Astrocyte (in vitro differentiated cells and primary cell): ENCODE data around the gene DFFA. TPM values are rescaled to one million over a fixed set of nuclear protein-coding genes. Genes with fewer than 3 reads are reported as not detected.

Experiments
- DNase-seq: peaks from one replicate; pipeline ENCODE4 v3.0.0-alpha.2; 2010; ENCODE audit warnings: low read depth
- FAIRE-seq: peaks from 2 replicates; lab custom pipeline; 2011; peaks lifted over from hg19 to GRCh38; lab: Jason Lieb, UNC
- H2AFZ ChIP-seq: 2 replicates; pipeline ENCODE4 v1.6.0; 2012; ENCODE audit warnings: low read depth, low read length, inconsistent platforms
- H3K27ac ChIP-seq: 2 replicates; pipeline ENCODE4 v1.5.1; 2011; ENCODE audit warnings: low read depth, low read length, inconsistent platforms
- H3K27me3 ChIP-seq: 2 replicates; pipeline ENCODE4 v1.6.0; 2011; ENCODE audit warnings: low read length, inconsistent platforms; ENCODE audit not compliant: insufficient read depth
- H3K36me3 ChIP-seq: 2 replicates; pipeline ENCODE4 v1.5.1; 2011; ENCODE audit warnings: low read length, inconsistent platforms; ENCODE audit not compliant: insufficient read depth
- H3K4me1 ChIP-seq: 2 replicates; pipeline ENCODE4 v1.5.1; 2011; ENCODE audit warnings: low read length, inconsistent platforms; ENCODE audit not compliant: insufficient read depth
- H3K4me2 ChIP-seq: 2 replicates; pipeline ENCODE4 v1.6.0; 2012; ENCODE audit warnings: low read length, inconsistent platforms
- H3K4me3 ChIP-seq: 2 replicates; pipeline ENCODE4 v1.5.1; 2011; ENCODE audit warnings: low read depth, mild to moderate bottlenecking, low read length, inconsistent platforms; ENCODE audit not compliant: insufficient read depth
- H3K79me2 ChIP-seq: 2 replicates; pipeline ENCODE4 v1.6.0; 2012; ENCODE audit warnings: mild to moderate bottlenecking, low read length, inconsistent platforms; ENCODE audit not compliant: insufficient read depth
- H3K9ac ChIP-seq: 2 replicates; pipeline ENCODE4 v1.6.0; 2012; ENCODE audit warnings: mild to moderate bottlenecking, low read length, inconsistent platforms
- H3K9me3 ChIP-seq: 2 replicates; pipeline ENCODE4 v1.5.1; 2012; ENCODE audit warnings: low read depth, mild to moderate bottlenecking, low read length, inconsistent platforms; ENCODE audit not compliant: insufficient read depth
- H4K20me1 ChIP-seq: 2 replicates; pipeline ENCODE4 v1.6.0; 2012; ENCODE audit warnings: low read length, inconsistent platforms; ENCODE audit not compliant: insufficient read depth
- H3K27ac Mint-ChIP-seq: one replicate; pipeline ENCODE4 v1.8.0; 2021; ENCODE audit warnings: mild to moderate bottlenecking, mixed read lengths; ENCODE audit not compliant: unreplicated experiment
- H3K27me3 Mint-ChIP-seq: one replicate; pipeline ENCODE4 v1.8.0; 2021; ENCODE audit warnings: low read depth, mixed read lengths; ENCODE audit not compliant: unreplicated experiment
- H3K36me3 Mint-ChIP-seq: one replicate; pipeline ENCODE4 v1.8.0; 2021; ENCODE audit warnings: low read depth, mixed read lengths; ENCODE audit not compliant: unreplicated experiment
- H3K4me1 Mint-ChIP-seq: one replicate; pipeline ENCODE4 v1.8.0; 2021; ENCODE audit warnings: low read depth, mixed read lengths; ENCODE audit not compliant: unreplicated experiment
- H3K4me3 Mint-ChIP-seq: one replicate; pipeline ENCODE4 v1.8.0; 2021; ENCODE audit warnings: mild to moderate bottlenecking, moderate library complexity, mixed read lengths; ENCODE audit not compliant: unreplicated experiment
- H3K9me3 Mint-ChIP-seq: one replicate; pipeline ENCODE4 v1.8.0; 2021; ENCODE audit warnings: mild to moderate bottlenecking, mixed read lengths; ENCODE audit not compliant: unreplicated experiment
- CTCF ChIP-seq: IDR thresholded peaks from 2 replicates; pipeline ENCODE4 v1.5.1; 2011; ENCODE audit warnings: low read depth, mild to moderate bottlenecking, inconsistent platforms, low read length, moderate library complexity; ENCODE audit not compliant: insufficient read depth
- EZH2 ChIP-seq: IDR thresholded peaks from 2 replicates; pipeline ENCODE4 v1.6.1; 2012; ENCODE audit warnings: mild to moderate bottlenecking, low read length, inconsistent platforms; ENCODE audit not compliant: insufficient read depth
- total RNA-seq: library from RNA; stranded (reverse); gene quantifications from 2 replicates; pipeline ENCODE4 v1.2.1, GENCODE V29; 2021

The DFFA gene
- total RNA-seq, 1 donor from 2014 or later = 58.2 TPM

- H3K36me3 ChIP-seq = no peaks in the 10 kb centered on the region
- no peak overlapping the region for H3K27ac Mint-ChIP-seq
- no peak for DNase-seq
- H3K4me2 ChIP-seq = no peak overlapping the region
- H3K4me3 Mint-ChIP-seq = no peak overlapping the region
- no peak overlapping the region for H2AFZ ChIP-seq
- H3K79me2 ChIP-seq = peaks cover 6% of the 10 kb centered on the region
- no peaks in the 10 kb centered on the region for H3K27me3 Mint-ChIP-seq
- no peak for TF ChIP-seq CTCF
- no peak for TF ChIP-seq EZH2
- no peaks in the 10 kb centered on the region for H3K9me3 ChIP-seq
- H3K9ac ChIP-seq = no peak overlapping the region
- H3K27ac ChIP-seq = no peak overlapping the region
- H3K36me3 Mint-ChIP-seq = peaks cover 1% of the 10 kb centered on the region
- H3K27me3 ChIP-seq = no peaks in the 10 kb centered on the region
- FAIRE-seq = no peak
- no peaks in the 10 kb centered on the region for H4K20me1 ChIP-seq
- no peak overlapping the region for H3K4me3 ChIP-seq
- H3K9me3 Mint-ChIP-seq = no peaks in the 10 kb centered on the region
- H3K4me1 Mint-ChIP-seq = peaks cover 8% of the 10 kb centered on the region
- H3K4me1 ChIP-seq = no peaks in the 10 kb centered on the region
Measured at GRCh38 chr1:10437052-10437451, 35.3 kb downstream of the DFFA start.

GRCh38 chr1:10434590-10434989, 37.7 kb downstream of the DFFA start:
- Histone ChIP-seq H2AFZ (no peak overlapping the region), H3K9me3 (no peaks in the 10 kb centered on the region), H3K4me1 (peaks cover 12% of the 10 kb centered on the region), H3K9ac (no peak overlapping the region), H3K4me3 (no peak overlapping the region), H3K4me2 (no peak overlapping the region), H3K27ac (no peak overlapping the region), H4K20me1 (no peaks in the 10 kb centered on the region), H3K27me3 (no peaks in the 10 kb centered on the region), H3K36me3 (no peaks in the 10 kb centered on the region), H3K79me2 (peaks cover 13% of the 10 kb centered on the region)
- H3K27me3 Mint-ChIP-seq = no peaks in the 10 kb centered on the region
- TF ChIP-seq CTCF (no peak), EZH2 (no peak)
- DNase-seq (no peak), FAIRE-seq (no peak)
- no peaks in the 10 kb centered on the region for H3K9me3 Mint-ChIP-seq
- peaks cover 8% of the 10 kb centered on the region for H3K4me1 Mint-ChIP-seq
- H3K36me3 Mint-ChIP-seq = no peaks in the 10 kb centered on the region
- no peak overlapping the region for H3K4me3 Mint-ChIP-seq
- H3K27ac Mint-ChIP-seq = no peak overlapping the region

GRCh38 chr1:10433790-10434189, 38.5 kb downstream of the DFFA start:
- TF ChIP-seq CTCF (no peak), EZH2 (no peak)
- H4K20me1 ChIP-seq = no peaks in the 10 kb centered on the region
- no peak for FAIRE-seq
- H2AFZ ChIP-seq = no peak overlapping the region
- H3K4me1 ChIP-seq = peaks cover 12% of the 10 kb centered on the region
- H3K4me2 ChIP-seq = no peak overlapping the region
- no peaks in the 10 kb centered on the region for H3K36me3 Mint-ChIP-seq
- no peaks in the 10 kb centered on the region for H3K27me3 Mint-ChIP-seq
- H3K9me3 ChIP-seq = no peaks in the 10 kb centered on the region
- H3K27ac ChIP-seq = no peak overlapping the region
- peaks cover 8% of the 10 kb centered on the region for H3K4me1 Mint-ChIP-seq
- H3K27ac Mint-ChIP-seq = no peak overlapping the region
- peaks cover 13% of the 10 kb centered on the region for H3K79me2 ChIP-seq
- no peak overlapping the region for H3K4me3 ChIP-seq
- H3K4me3 Mint-ChIP-seq = no peak overlapping the region
- no peak overlapping the region for H3K9ac ChIP-seq
- H3K36me3 ChIP-seq = no peaks in the 10 kb centered on the region
- DNase-seq = no peak
- no peaks in the 10 kb centered on the region for H3K9me3 Mint-ChIP-seq
- H3K27me3 ChIP-seq = no peaks in the 10 kb centered on the region
